Loucy (cell line): ENCODE data around the gene MT4.

Experiments used
- H2AFZ ChIP-seq: fragments of 200-600 bp; sonication (generic); 2 replicates; pipeline ENCODE4 v1.6.0; 2016; ENCODE audit warnings: antibody characterized with exemption, mild to moderate bottlenecking, low read length, moderate library complexity
- H3F3A ChIP-seq: fragments of 200-600 bp; 2 replicates; pipeline ENCODE4 v1.6.0; 2016; ENCODE audit warnings: antibody characterized with exemption, low read depth, mild to moderate bottlenecking
- H3K27me3 ChIP-seq: fragments of 200-600 bp; sonication (generic); 2 replicates; pipeline ENCODE4 v1.6.1; 2014; ENCODE audit warnings: low read length, mild to moderate bottlenecking; ENCODE audit not compliant: insufficient read depth, poor library complexity, severe bottlenecking
- H3K36me3 ChIP-seq: fragments of 200-600 bp; sonication (generic); 2 replicates; pipeline ENCODE4 v1.6.1; 2016; ENCODE audit warnings: low read length; ENCODE audit not compliant: insufficient read depth
- H3K4me1 ChIP-seq: fragments of 200-600 bp; sonication (generic); 2 replicates; pipeline ENCODE4 v1.5.1; 2014; ENCODE audit warnings: low read length, mild to moderate bottlenecking; ENCODE audit not compliant: insufficient read depth, poor library complexity, severe bottlenecking
- H3K4me2 ChIP-seq: fragments of 200-600 bp; sonication (generic); 2 replicates; pipeline ENCODE4 v1.6.0; 2014; ENCODE audit warnings: antibody characterized with exemption, low read length, low read depth, mild to moderate bottlenecking; ENCODE audit not compliant: poor library complexity, severe bottlenecking
- H3K4me3 ChIP-seq: fragments of 200-600 bp; sonication (generic); 2 replicates; pipeline ENCODE4 v1.5.1; 2014; ENCODE audit warnings: low read length, mild to moderate bottlenecking, mixed read lengths; ENCODE audit not compliant: poor library complexity, severe bottlenecking
- H3K79me2 ChIP-seq: fragments of 200-600 bp; sonication (generic); 2 replicates; pipeline ENCODE4 v1.6.1; 2014; ENCODE audit warnings: low read length; ENCODE audit not compliant: insufficient read depth
- H3K9ac ChIP-seq: fragments of 200-600 bp; sonication (generic); 2 replicates; pipeline ENCODE4 v1.6.0; 2014; ENCODE audit warnings: mild to moderate bottlenecking, low read depth, low read length, moderate library complexity; ENCODE audit not compliant: poor library complexity, severe bottlenecking
- H3K9me2 ChIP-seq: fragments of 200-600 bp; sonication (generic); replicated peaks from 2 replicates; pipeline ENCODE4 v1.6.1; 2016; ENCODE audit warnings: low read depth, low read length, mixed read lengths
- H3K9me3 ChIP-seq: fragments of 200-600 bp; sonication (generic); 2 replicates; pipeline ENCODE4 v1.6.1; 2014; ENCODE audit warnings: mild to moderate bottlenecking, antibody characterized with exemption, low read length, low read depth; ENCODE audit not compliant: insufficient read depth
- H4K20me1 ChIP-seq: fragments of 200-600 bp; sonication (generic); 2 replicates; pipeline ENCODE4 v1.6.0; 2014; ENCODE audit warnings: antibody characterized with exemption, low read length, mild to moderate bottlenecking; ENCODE audit not compliant: insufficient read depth, poor library complexity, severe bottlenecking
- CTCF ChIP-seq: fragments of 200-600 bp; sonication (generic); conservative IDR thresholded peaks from 2 replicates; pipeline ENCODE4 v1.5.1; 2014; ENCODE audit warnings: mild to moderate bottlenecking, antibody characterized with exemption, low read length
- EZH2phosphoT487 ChIP-seq: fragments of 200-600 bp; IDR thresholded peaks from 2 replicates; pipeline ENCODE4 v1.6.1; 2018; ENCODE audit warnings: antibody characterized with exemption, mild to moderate bottlenecking, moderate library complexity, borderline replicate concordance

Gene MT4

DNA sequence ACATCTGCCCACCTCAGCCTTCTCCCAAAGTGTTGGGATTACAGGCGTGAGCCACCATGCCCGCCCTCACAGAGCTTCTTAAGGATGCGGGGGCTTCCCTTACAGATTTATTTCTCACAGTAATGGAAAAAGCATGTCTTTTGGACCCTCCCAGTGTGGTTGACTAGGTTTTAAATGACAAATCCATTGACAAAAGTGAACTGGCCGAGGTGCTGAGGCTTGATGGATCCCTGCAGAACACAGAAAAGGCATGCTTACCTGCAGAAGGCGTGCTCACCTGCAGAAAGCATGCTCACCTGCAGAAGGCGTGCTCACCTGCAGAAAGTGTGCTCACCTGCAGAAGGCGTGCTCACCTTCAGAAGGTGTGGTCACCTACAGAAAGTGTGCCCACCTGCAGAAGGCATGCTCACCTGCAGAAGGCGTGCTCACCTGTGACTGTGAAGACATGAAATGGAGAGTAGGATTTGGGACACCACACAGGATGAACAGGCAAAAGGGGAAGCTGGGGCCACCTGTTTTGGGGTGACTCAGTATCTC is 30.0 kb upstream of the MT4 start:
- Histone ChIP-seq H3K27me3 (no peaks in the 10 kb centered on the region), H3K4me1 (no peaks in the 10 kb centered on the region), H3K4me2 (no peak overlapping the region), H3F3A (no peaks in the 10 kb centered on the region), H2AFZ (no peak overlapping the region), H3K36me3 (no peaks in the 10 kb centered on the region), H3K9ac (no peak overlapping the region), H3K4me3 (no peak overlapping the region), H4K20me1 (no peaks in the 10 kb centered on the region), H3K9me3 (no peaks in the 10 kb centered on the region), H3K9me2 (no peaks in the 10 kb centered on the region), H3K79me2 (no peaks in the 10 kb centered on the region)
- TF ChIP-seq CTCF (no peak), EZH2phosphoT487 (no peak)

- H3K9me3 ChIP-seq: no peaks in the 10 kb centered on the region
- H3K4me3 ChIP-seq: no peak overlapping the region
- no peaks in the 10 kb centered on the region for H3K27me3 ChIP-seq
- H3K9ac ChIP-seq: no peak overlapping the region
- H3F3A ChIP-seq: no peaks in the 10 kb centered on the region
- H3K9me2 ChIP-seq: no peaks in the 10 kb centered on the region
- TF ChIP-seq CTCF: no peak
- no peak for TF ChIP-seq EZH2phosphoT487
- H3K4me1 ChIP-seq: no peaks in the 10 kb centered on the region
- no peak overlapping the region for H3K4me2 ChIP-seq
- H4K20me1 ChIP-seq: no peaks in the 10 kb centered on the region
- H3K79me2 ChIP-seq: no peaks in the 10 kb centered on the region
- H2AFZ ChIP-seq: no peak overlapping the region
- H3K36me3 ChIP-seq: no peaks in the 10 kb centered on the region
Measured at GRCh38 chr16:56538331-56538730, 26.5 kb upstream of the MT4 start.

DNA sequence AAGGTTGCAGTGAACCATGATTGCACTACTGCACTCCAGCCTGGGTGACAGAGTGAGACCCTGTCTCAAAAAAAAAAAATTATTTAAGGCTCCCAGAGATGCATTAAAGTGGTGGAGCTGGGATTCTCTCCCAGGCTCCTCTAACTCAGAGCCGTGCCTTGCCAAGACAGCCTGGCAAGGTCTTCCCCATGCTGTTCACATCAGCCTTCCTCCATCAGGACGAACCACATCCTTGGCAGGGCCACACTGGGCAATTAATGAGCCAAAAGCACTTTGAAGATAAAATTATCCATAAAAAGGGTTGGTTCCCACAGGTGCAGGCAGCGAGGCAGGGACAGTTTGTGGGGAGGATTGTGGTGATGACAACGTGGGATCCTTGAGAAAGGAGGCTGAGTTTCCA is 25.2 kb upstream of the MT4 start:
- H2AFZ ChIP-seq: no peak overlapping the region
- H3K27me3 ChIP-seq: no peaks in the 10 kb centered on the region
- no peaks in the 10 kb centered on the region for H3K4me1 ChIP-seq
- H3K9me2 ChIP-seq: no peaks in the 10 kb centered on the region
- H3K9me3 ChIP-seq: no peaks in the 10 kb centered on the region
- H3K79me2 ChIP-seq: no peaks in the 10 kb centered on the region
- no peaks in the 10 kb centered on the region for H4K20me1 ChIP-seq
- no peak for TF ChIP-seq CTCF
- no peak for TF ChIP-seq EZH2phosphoT487
- no peak overlapping the region for H3K4me3 ChIP-seq
- H3K4me2 ChIP-seq: no peak overlapping the region
- H3F3A ChIP-seq: no peaks in the 10 kb centered on the region
- H3K9ac ChIP-seq: no peak overlapping the region
- H3K36me3 ChIP-seq: no peaks in the 10 kb centered on the region
